GM18858 (cell line): Measurements from ENCODE around the gene PNPLA7.

Experiments
- ATAC-seq: cut with Tn5 transposase; IDR thresholded peaks from one replicate; pipeline ENCODE4 v1.9.1; 2021; ENCODE audit not compliant: unreplicated experiment

The PNPLA7 gene

DNA sequence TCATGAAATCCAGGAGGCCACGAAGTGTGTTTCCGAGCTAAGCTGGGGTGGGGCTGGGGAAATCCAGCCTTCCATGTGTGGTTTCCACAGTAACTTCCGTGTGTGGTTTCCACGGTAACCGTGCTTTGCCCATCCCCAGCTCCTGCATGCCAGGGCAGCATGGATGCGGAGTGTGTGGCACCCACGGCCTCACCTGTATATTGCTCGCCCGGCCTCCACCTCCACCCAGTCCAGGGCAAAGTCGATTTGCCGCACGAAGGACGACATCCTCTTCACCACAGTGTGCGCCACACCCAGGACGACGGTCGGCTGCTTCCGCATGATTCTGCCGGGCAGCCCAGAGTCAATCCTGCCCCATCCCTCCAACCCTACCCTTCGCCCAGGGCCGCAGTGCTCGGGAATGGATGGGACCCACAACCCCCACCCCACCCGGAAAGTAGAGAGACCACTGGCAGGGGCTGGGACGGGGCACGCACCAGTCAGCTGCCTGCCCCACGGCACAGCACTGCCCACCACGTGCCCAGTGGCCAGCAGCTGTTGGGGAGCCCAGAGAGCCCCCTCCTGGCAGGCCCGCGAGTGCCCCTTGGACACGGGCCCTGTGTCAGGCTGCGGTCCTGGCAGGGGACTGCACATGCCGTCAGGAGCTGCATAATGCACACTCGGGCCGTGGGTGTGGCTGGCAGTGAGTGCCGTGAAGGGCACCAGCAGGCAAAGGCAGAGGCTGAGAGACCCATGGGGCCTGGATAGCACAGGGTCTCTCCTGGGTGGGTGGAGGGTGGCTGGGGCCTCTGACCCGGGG is 52.1 kb downstream of the PNPLA7 start:
- no peak for ATAC-seq

DNA sequence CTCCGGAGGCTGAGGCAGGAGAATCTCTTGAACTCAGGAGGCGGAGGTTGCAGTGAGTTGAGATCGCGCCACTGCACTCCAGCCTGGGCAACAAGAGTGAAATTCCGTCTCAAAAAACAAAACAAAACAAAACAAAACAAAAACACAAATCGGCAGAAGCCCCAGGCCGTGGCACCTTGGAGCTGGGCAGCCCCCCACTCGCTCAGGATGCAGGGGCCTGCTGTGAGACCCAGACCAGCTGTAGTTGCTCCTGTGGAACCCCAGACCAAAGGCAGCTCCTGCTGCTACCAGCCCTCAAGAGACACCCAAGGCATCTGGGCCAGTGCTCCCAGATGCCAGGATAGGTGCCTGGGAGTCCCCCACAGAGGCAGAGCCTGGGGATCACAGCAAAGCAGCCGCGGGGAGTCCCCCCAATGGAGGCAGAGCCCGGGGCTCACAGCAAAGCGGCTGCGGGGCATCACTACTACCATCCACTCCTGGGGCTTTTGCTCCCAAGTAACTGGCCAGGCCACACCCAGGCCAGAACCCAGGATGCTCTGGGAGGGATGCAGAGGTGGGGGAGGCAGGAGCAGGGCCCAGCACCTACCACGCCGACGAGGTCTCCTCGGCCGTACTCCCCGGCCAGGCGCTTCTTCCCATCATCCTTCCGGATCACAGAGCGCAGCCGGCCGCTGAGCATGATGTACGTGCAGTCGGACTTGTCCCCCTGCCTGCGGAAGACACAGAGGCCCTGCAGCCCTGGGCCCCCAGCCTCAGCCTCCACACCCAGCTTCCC is 53.4 kb downstream of the PNPLA7 start:
- no peak for ATAC-seq

DNA sequence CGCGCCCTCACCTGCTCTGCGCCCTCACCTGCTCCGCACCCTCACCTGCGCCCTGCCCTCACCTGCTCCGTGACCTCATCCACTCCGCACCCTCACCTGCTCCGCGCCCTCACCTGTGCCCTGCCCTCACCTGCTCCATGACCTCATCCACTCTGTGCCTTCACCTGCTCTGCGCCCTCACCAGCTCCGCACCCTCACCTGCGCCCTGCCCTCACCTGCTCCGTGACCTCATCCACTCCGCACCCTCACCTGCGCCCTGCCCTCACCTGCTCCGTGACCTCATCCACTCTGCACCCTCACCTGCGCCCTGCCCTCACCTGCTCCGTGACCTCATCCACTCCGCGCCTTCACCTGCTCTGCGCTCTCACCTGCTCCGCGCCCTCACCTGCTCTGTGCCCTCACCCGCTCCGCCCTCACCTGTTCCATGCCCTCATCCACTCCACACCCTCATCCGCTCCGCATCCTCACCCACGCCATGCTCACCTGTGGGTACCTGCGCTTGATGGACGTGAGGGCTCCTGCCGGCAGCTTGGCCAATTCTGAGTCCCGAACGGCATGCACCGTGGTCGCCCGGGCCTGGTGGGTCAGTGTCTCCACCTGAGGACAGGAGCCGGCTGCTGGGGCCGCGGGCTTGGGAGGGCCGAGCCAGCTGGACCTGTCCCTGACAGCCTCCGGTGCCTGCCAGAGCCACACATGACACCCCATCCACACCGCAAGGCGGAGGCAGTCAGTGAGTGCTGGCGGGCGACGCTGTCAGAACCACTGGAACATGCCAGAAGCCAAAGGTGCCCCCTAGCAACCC is 55.5 kb downstream of the PNPLA7 start:
- no peak for ATAC-seq

DNA sequence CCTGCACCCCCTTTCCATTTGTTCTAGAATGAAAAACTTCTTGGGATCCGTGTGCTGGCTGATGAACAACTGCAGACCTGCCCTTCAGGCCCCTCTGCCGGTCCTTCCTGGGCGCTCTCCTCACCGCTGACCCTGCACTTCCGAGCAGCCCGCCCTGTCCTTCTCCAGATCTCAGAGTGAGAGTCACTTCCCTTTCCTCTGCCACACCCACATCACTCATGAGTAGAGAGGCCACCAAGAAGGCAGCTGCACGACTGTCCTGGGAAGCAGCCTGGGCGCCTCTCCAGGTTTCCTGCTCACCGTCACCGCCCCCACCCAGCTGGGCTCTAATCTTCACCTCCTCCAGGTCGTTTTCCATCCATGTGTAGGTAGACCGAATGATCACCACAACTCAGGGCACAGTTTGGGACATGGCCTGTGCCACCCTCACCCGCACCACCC is 56.1 kb downstream of the PNPLA7 start:
- ATAC-seq: no peak

DNA sequence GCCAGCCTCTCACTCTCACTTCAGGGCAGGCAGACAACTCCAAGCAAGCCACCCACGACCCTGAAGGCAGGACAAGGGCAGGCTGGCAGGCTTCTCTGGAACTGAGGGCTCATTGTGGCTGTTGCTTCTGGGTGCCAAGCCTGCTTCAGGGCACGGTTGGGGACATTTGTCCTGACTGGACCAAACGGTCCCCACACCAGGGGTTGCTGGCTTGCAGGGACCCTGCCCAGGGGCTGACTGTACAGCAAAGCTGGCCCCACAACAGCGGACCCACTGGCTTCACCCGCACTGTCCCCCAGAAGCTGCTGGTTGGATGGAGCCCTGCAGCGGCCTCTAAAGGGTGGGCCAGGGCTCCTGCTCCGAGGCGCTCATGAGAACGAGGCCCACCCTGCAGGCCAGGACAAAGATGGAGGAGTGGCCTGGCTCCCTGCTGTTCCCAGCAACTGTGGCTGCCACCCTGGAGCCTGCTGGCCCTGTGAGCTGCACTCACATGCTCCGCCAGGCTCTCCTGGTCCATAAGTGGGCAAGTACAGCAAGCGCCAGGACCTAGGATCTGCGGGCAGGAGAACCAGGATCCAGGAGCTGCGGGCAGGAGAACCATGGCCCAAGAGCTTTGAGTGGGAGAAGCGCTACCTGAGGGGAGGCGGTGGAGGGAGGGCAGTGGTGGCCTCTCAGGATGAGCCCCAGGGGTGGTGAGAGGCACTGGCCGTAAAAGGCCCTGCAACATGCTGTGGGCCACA is 56.7 kb downstream of the PNPLA7 start:
- ATAC-seq: no peak

DNA sequence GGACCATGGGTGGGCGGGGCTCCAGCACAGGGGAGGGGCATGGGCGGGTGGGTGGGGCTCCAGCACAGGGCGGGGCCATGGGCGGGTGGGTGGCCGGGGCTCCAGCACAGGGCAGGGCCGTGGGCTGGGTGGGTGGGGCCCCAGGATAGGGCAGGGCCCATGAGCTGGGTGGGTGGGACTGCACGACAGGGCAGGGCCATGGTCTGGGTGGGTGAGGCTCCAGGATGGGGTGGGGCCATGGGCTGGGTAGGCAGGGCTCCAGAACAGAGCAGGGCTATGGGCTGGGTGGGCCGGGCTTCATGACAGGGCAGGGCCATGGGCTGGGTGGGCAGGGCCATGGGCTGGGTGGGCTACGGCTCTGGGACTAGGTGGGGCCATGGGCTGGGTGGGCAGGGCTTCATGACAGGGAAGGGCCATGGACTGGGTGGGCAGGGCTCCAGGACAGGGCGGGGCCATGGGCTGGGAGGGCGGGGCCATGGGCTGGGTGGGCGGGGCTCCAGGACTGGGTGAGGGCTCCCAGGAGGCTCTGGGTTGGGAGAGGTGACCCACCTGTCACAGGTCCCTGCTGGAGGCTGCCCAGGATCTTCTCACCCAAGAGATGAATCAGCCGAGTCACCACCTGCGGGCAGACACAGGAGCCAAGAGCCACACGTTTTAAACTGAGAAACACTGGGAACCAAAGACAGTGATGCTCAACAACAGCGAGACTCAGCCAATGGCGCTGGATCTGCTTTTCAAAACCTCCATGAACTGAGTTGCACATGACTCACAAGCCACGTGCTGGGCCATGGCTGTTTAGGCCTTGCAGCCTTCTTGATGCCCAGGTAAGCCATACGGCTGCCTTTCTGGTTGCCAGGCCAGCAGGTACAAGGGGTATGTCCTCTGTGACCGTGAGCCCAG is 57.5 kb downstream of the PNPLA7 start:
- no peak for ATAC-seq

DNA sequence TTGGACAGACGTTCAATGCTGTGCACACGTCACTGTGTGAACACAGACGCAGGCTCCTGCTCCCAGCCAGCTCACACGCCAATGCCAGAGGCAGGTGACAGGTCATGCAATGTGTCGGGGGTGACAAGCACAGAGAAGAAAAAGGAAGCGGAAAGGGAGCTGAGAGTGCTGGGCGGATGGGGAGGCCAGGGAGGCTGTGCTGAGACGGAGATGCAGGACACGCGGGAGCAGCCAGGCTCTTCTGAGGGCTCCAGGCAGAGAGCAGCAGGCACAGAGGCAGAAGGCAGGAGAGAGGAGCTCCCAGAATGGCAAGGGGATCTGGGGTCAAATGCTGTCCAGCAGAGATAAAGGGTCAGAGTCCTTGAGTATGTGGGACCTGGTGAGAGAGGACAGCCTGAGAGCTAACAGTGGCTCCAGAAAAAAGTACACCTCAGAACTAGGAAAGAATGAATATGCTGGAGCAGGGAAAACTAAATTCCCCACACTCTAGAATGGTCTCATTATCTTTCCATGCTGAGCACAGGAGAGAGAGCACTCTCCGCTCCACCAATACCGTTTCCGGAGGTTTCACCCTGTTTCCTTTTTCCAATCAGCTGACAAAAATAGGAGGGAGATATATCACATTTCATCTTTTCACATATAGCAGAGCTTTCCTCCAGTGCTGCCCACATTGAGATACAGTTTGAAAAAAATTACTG is 58.3 kb downstream of the PNPLA7 start:
- ATAC-seq: no peak

DNA sequence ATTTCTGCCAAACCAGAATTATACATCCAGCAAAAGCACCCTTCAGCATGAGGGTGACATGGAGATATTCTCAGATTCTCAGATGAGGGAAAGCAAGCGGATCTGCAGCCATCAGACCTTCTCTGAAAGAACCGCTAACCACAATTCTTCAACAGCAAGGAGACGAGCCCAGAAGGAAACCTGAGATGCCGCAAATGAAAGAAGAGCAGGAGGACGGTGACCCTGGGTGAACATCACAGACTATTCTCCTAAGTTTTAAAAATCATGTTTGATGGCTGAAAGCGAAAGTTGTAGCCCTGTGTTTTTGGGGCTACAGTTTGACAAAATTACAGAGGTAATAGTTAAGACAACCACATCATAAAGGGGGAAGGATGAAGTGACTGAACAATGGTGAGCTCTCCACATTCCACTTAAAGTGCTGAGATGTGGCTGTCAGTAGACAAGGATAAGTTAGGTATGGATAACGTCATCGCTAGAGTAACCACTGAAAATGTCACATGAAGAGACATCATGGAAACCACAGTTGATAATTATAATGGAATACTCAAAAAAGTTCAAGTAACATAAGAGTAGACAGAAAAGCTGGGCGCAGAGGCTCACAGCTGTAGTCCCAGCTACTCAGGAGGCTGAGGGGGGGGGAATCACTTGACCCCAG is 59.5 kb downstream of the PNPLA7 start:
- ATAC-seq: no peak

DNA sequence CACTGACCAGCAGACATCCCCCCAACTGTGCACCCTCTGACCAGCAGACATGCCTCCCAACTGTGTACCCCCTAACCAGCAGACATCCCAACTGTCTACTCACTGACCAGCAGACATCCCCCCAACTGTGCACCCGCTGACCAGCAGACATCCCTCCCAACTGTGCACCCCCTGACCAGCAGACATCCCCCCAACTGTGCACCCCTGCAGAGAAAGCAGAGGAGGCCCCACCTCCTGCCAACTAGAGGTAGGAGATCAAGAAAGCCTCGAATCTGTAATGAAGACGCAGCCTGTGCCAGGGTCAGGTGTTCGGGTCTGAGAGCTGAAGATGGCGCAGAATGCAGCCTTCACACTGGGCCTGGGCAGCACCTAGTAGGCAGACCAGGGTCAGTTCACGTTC is 61.3 kb downstream of the PNPLA7 start:
- no peak for ATAC-seq

DNA sequence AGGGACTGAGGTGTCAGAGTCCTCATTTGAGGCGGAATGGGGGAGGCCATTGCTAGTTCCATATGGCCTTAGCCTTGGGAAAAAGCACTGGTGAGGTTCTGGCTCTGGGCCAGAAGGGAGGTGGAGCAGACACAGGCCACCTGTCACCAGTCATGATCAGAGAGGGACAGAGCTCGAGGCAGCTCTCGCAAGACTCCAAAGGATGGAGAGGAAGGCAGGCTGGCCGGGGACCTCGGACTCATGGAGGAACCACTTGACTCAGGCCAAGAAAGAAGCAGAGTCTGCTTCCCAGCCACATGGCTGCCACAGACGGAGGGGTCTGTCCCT is 61.9 kb downstream of the PNPLA7 start:
- ATAC-seq: no peak

DNA sequence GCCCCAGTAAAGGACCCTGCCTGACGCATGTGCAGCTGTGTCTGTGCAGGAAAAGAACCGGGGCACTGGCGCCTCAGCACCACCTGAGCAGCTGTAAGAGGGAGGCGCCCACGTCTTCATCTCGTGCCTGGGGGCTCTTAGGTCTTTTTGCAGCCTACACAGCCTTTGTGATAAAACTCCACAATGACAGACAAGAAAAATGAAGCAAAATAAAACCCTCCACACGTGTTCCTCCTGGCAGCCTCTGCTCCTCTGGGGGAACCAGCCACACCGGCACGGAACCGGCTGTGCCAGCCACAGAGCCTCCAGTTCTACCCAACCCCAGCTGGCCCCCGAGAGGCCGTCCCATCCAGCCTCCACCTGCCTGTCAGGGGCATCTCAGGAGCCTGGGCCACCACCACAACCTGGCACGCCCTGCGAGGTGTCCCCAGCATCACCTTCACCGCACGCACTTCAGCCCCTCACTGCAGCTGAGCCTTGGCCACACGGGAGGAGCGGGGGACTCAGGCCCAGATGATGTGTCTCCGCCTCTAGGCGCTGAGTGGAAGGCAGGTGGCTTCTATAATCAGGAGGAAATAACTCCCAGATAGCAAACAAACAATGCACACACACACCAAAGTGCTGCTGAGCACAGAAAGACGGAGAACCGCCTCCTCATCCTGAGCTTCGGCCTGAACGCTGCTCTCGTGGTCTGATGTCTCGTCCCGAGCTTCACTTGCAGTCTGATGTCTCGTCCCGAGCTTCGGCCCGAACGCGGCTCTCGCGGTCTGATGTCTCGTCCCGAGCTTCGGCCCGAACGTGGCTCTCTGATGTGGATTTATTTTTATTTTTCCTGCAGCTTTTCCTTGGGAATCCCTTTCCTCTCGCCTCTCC is 62.5 kb downstream of the PNPLA7 start:
- ATAC-seq: no peak

DNA sequence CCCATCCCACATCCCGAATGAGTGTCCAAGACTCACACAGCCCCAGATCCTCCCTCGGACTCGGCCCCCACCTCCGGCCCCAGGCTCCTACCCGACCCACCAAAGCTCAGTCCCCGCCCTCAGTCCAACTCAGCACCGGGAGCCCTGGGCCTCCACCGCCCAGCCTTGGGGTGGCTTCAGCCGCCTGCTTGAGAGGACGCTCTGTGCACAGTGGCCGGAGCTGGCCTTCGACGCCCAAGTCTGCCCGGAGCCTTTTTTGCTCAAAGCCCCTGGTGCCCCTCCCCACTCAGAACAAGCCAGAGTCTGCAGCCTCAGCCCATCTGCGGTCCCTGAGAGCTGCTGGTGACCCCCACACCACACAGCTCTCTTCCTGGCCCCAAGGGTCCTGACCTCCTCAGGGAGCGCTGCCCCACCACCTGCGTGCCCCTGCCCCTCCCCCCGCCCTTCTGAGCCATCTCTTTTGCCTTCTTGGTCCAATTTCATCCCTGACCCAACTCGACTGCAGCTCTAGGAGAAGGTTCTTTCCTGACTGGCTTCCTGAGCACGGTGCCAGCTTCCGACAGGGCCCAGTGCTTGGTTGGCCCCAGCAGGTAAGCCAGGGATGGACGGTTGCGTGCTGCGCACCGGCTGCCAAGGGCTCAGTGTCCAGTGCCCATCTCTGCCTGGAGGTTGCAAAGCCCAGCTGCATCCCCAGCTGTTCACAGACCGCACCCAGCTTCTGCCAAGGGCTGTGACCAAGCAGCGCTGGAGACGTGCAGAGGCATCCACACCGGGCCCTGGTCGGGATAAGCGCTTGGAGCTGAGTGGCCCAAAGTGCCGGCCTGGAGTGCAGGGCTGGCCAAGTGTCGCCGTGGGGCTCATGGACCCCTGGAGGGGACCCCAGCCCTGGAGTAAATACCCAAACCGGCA is 63.4 kb downstream of the PNPLA7 start:
- no peak for ATAC-seq

DNA sequence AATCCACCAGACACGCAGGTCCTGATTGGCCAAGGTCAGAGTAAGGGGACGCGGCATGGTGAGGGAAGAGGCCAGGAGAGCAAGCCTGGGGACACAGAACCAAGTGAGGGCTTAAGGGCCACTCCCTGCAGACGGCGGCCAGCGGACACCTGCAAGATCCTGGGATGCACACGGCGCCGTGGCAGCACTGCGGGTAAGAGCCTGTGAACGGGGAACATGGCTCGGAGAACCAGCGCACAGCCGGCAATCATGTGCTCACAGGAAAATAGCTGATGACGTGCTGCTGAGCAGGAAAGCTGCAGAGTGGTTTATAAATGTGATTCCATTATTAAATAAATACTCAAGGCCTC is 64.1 kb downstream of the PNPLA7 start:
- ATAC-seq: no peak

DNA sequence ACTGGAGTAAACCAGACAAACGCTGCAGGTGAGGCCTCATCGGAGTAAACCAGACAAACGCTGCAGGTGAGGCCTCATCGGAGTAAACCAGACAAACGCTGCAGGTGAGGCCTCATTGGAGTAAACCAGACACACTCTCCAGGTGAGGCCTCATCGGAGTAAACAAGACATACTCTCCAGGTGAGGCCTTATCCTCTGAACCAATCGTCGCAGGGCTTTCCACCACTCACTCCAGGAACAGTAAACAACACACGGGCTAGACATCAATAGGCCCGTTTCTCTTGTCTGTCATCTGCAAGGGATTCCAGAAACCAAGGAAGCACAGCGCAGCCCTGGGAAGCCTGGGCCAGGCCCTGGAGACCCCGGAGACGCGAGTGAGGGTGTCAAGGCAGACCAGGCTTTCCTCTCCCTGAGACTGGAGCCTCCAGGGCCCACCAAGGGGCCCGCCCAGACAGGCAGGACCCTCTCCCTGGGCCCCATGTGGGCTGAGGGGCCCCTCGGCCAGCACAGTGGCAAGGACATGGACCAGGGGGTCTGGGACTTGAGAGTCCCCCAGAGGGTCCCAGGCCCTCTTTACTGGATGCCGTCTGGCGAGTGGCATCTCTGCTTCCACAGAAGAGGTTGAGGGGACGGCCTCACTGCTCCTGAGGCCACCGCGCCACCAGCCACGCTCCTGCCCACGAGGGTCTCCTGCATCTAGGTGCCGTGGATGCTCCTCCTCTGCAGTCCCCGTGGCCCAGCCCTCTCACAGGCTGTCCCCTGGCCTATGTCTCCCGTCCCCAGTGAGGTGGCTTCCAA is 64.7 kb downstream of the PNPLA7 start:
- no peak for ATAC-seq

DNA sequence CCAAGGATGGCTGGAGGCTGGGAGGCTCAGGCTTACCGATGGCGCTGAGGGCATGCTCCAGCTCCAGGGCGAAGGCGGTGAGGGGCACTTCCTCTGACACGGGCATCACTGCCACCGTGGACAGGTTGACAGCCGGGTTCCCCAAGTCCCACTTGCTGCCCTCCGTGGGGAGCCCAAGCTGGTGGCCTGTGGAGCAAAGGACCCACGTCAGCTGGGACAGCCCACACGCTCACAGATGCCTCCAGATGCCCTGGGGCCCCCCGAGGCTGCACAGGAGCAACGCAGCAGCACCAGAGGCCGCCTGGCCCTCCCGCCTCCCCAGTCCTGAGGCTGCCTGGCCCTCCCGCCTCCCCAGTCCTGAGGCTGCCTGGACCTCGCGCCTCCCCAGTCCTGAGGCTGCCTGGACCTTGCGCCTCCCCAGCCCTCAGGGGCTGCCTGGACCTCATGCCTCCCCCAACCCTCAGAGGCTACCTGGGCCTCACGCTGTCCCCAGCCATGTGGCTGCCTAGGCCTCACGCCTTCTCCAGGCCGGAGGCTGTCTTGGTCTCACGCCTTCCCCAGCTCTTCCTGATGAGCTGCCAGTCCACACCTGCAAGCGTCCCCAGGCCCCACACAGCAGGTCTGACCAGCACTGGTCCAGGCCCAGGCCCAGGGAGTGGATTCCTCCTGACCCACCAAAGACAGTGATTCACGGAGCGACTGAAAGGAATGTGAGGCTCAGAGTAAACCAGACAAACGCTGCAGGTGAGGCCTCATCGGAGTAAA is 65.5 kb downstream of the PNPLA7 start:
- ATAC-seq: no peak
